HG03342 (cell line): ENCODE data around the gene SYNGR1.
"Not testable (repeated sequence)": the region's sequence is repeated elsewhere in the genome, so short reads cannot be mapped to it uniquely, and the experiment has no call there.

Experiments
- ATAC-seq: cut with Tn5 transposase; IDR thresholded peaks from one replicate; pipeline ENCODE4 v1.9.1; 2021; ENCODE audit warnings: mild to moderate bottlenecking, moderate library complexity; ENCODE audit not compliant: unreplicated experiment

Gene SYNGR1

GRCh38 chr22:39350757-39351688, 1.2 kb downstream of the SYNGR1 start:
- ATAC-seq: no peak

GRCh38 chr22:39351689-39352214, 2.0 kb downstream of the SYNGR1 start:
- no peak for ATAC-seq

GRCh38 chr22:39352306-39352891, 2.6 kb downstream of the SYNGR1 start:
- no peak for ATAC-seq

GRCh38 chr22:39353346-39353745, 3.6 kb downstream of the SYNGR1 start:
- ATAC-seq: no peak

GRCh38 chr22:39355080-39355479, 5.3 kb downstream of the SYNGR1 start:
- ATAC-seq: no peak

- ATAC-seq: not testable (repeated sequence)
Observed at GRCh38 chr22:39355805-39356204, 6.0 kb downstream of the SYNGR1 start.

GRCh38 chr22:39356464-39356863, 6.7 kb downstream of the SYNGR1 start:
- ATAC-seq: no peak

GRCh38 chr22:39357110-39358108, 7.6 kb downstream of the SYNGR1 start:
- ATAC-seq: not testable (repeated sequence)

GRCh38 chr22:39358197-39358596, 8.4 kb downstream of the SYNGR1 start:
- not testable (repeated sequence) for ATAC-seq

- ATAC-seq: no peak
Observed at GRCh38 chr22:39359659-39360195, 9.9 kb downstream of the SYNGR1 start.

GRCh38 chr22:39360242-39360641, 10.5 kb downstream of the SYNGR1 start:
- no peak for ATAC-seq

GRCh38 chr22:39360674-39361413, 11.1 kb downstream of the SYNGR1 start:
- no peak for ATAC-seq

- no peak for ATAC-seq
Observed at GRCh38 chr22:39361496-39361895, 11.7 kb downstream of the SYNGR1 start.

- no peak for ATAC-seq
Observed at GRCh38 chr22:39362271-39362670, 12.5 kb downstream of the SYNGR1 start.

- no peak for ATAC-seq
Observed at GRCh38 chr22:39362932-39363331, 13.1 kb downstream of the SYNGR1 start.

GRCh38 chr22:39363751-39364515, 14.1 kb downstream of the SYNGR1 start:
- no peak for ATAC-seq

- ATAC-seq: no peak
Observed at GRCh38 chr22:39364714-39365491, 15.1 kb downstream of the SYNGR1 start.

- ATAC-seq: no peak
Observed at GRCh38 chr22:39365492-39365780, 15.6 kb downstream of the SYNGR1 start.
